GM12865 (cell line): ENCODE results near the gene KATNBL1.

Source experiments
- DNase-seq: peaks from one replicate; pipeline ENCODE4 v3.0.0; 2010; ENCODE audit warnings: low read depth
- H3K4me3 ChIP-seq: 2 replicates; pipeline ENCODE4 v1.5.1; 2011; ENCODE audit warnings: mild to moderate bottlenecking, low read depth, low read length, control low read depth
- CTCF ChIP-seq: IDR thresholded peaks from 2 replicates; pipeline ENCODE4 v1.5.1; 2011; ENCODE audit warnings: low read length, control low read depth, low read depth, inconsistent platforms; ENCODE audit not compliant: insufficient read depth; ENCODE audit errors: missing control alignments

Gene KATNBL1

DNA sequence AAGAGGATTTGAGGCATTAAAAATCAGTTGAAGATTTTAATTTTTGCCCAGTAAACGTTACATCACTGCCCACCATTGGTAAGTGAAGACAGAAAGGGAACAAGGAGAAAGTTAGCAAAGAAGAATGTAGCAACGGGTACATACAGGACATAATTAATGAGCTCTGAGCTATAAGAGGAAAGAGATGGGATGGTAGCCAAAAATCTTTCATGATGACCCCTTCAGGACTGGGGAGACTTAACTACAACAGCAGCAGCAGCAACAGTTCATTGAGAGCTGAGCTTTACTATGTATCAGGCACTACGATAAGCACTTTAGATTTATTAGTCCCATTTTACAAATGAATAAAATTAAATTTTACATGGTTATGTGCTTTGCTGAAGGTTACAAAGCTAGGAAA is 33.3 kb upstream of the KATNBL1 start:
- H3K4me3 ChIP-seq: no peak overlapping the region
- TF ChIP-seq CTCF: no peak
- no peak for DNase-seq

- no peak for DNase-seq
- no peak for TF ChIP-seq CTCF
- no peak overlapping the region for H3K4me3 ChIP-seq
These were observed 32.4 kb upstream of the KATNBL1 start for GRCh38 chr15:34242331-34242710.

DNA sequence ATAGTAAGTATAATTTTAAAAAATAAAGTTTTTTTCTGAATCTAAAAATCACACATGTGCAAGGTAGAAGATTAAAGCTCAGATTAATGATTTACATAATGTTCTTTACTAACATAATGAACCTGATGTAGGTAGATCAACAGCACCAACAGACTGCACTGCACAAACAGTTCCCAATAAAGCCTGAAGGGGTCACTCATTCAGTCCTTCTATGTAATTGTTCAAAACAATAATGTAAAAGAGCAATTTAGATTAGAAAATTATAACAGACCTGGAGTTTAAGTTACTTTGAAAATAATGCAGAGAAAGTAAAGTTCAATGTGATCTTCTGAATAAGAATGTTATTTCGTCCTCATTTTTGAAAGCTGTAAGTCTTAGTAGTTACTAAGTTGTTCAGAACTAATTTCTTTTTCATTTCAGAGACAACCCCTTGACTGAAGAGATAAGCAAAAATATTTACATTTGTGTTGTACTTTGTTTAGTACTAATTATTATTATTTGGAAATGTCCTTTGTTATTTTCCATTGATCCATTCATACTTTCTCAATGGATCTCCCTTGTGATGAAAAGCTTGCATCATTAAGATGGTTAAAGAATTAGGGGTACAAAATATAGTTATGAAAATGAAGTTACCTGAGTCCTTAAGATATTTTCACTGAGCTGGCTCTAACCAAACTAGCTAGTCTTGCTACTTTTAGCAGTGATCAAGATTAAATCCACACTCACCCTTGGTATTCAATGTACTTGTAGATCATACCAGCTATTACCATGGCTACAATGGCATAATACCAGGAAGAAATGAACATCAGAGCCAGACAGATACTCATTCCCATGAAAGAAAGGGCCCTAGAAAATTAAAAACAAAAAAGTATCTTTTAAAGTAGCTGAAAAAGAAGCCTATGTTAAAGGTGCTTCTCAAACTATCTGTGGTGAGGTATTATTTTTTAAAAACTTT is 31.8 kb upstream of the KATNBL1 start:
- peak; percentile 68 for DNase-seq
- no peak overlapping the region for H3K4me3 ChIP-seq
- peak; percentile 63 for TF ChIP-seq CTCF

GRCh38 chr15:34240537-34240936 is 30.6 kb upstream of the KATNBL1 start:
- no peak overlapping the region for H3K4me3 ChIP-seq
- no peak for TF ChIP-seq CTCF
- no peak for DNase-seq

GRCh38 chr15:34239151-34239808 is 29.4 kb upstream of the KATNBL1 start:
- TF ChIP-seq CTCF: no peak
- no peak overlapping the region for H3K4me3 ChIP-seq
- peak; percentile 36 for DNase-seq

DNA sequence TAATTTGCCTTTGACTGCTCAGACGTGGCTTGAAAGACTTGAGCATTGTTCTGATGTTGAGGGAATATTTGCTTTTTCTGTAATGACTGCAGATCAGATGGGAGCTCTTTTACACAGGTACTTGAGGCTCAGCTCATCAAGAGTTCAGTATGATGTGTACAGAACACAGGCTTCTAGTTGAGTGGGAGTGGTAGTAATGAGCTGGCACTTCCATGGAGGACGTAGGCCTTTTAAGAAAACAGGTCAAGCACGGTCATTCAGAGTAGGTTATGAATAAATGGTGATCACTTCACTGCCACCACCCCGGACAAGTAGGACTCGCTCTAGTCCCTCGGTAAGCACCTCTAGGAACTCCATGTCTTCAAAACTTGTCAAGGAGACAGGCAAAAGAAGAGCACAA is 23.7 kb upstream of the KATNBL1 start:
- H3K4me3 ChIP-seq: no peak overlapping the region
- no peak for DNase-seq
- TF ChIP-seq CTCF: no peak
